ENCODE measurements around the gene SIT1. TPM values are rescaled to one million over a fixed set of nuclear protein-coding genes. Genes with fewer than 3 reads are reported as not detected.

The SIT1 gene
- total RNA-seq, 1 donor from 2014 or later: 3.4 TPM

DNA sequence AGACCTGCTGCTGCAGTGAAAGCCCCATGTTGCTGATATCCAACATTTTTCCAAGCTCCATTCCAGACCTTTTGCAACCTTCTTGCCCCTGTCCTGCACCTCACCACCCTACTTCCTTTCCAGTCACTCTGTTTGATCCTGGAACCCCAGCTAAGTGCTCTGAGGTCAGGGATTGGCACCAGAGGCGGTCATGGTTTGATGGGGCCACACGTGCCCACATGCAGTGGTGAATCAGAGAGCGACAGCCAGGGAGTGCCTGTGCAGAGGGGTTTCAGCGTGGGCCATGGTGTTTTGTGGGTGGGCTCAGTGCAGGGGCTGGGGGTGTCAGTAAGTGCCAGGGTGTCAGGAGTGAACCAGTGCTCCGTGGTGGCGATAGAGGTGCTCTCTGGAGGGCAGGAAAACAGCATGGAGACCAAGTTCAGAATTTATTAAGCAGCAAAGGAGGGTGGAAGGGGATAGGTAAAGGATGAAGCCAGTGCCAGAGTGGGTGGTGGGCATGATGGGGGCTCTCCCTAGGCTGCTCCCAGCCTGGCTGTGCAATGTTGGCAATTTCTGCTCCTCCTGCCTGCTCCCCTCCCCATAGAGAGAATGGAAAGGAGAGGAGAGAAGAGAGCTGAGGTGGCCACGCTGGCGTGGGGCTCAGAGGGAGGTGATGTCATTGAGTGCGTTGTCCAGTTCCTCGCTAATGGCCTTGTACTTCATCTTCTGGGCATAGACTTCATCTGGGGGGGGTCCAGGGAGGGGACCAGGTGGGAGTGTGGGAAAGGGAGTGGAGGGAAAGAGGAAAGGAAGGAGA lies 32.0 kb upstream of the SIT1 start:
- H3K27me3 Mint-ChIP-seq (ENCODE audit: unreplicated experiment): peaks cover 10% of the 10 kb centered on the region
- H3K27ac Mint-ChIP-seq (ENCODE audit: unreplicated experiment): peak overlapping the region; percentile 8
- no peak for DNase-seq
- peaks cover 9% of the 10 kb centered on the region for H3K9me3 Mint-ChIP-seq (ENCODE audit: unreplicated experiment)
- peaks cover 19% of the 10 kb centered on the region for H3K4me1 Mint-ChIP-seq (ENCODE audit: low read depth, unreplicated experiment)
- H3K4me3 Mint-ChIP-seq (ENCODE audit: unreplicated experiment): no peak overlapping the region
- H3K36me3 Mint-ChIP-seq (ENCODE audit: unreplicated experiment): no peaks in the 10 kb centered on the region
- TF ChIP-seq, protein P1, sequence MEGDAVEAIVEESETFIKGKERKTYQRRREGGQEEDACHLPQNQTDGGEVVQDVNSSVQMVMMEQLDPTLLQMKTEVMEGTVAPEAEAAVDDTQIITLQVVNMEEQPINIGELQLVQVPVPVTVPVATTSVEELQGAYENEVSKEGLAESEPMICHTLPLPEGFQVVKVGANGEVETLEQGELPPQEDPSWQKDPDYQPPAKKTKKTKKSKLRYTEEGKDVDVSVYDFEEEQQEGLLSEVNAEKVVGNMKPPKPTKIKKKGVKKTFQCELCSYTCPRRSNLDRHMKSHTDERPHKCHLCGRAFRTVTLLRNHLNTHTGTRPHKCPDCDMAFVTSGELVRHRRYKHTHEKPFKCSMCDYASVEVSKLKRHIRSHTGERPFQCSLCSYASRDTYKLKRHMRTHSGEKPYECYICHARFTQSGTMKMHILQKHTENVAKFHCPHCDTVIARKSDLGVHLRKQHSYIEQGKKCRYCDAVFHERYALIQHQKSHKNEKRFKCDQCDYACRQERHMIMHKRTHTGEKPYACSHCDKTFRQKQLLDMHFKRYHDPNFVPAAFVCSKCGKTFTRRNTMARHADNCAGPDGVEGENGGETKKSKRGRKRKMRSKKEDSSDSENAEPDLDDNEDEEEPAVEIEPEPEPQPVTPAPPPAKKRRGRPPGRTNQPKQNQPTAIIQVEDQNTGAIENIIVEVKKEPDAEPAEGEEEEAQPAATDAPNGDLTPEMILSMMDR (IDR thresholded peaks at IDR 0.05; ENCODE audit: partially characterized antibody, unreplicated experiment): no peak

- no peak overlapping the region for H3K27ac Mint-ChIP-seq (ENCODE audit: unreplicated experiment)
- H3K4me1 Mint-ChIP-seq (ENCODE audit: low read depth, unreplicated experiment): peaks cover 15% of the 10 kb centered on the region
- H3K4me3 Mint-ChIP-seq (ENCODE audit: unreplicated experiment): no peak overlapping the region
- H3K27me3 Mint-ChIP-seq (ENCODE audit: unreplicated experiment): peaks cover 10% of the 10 kb centered on the region
- no peak for DNase-seq
- H3K9me3 Mint-ChIP-seq (ENCODE audit: unreplicated experiment): peaks cover 9% of the 10 kb centered on the region
- no peaks in the 10 kb centered on the region for H3K36me3 Mint-ChIP-seq (ENCODE audit: unreplicated experiment)
- TF ChIP-seq, protein P1 (IDR thresholded peaks at IDR 0.05; ENCODE audit: partially characterized antibody, unreplicated experiment): no peak
Observed at GRCh38 chr9:35682051-35682450, 31.3 kb upstream of the SIT1 start.

DNA sequence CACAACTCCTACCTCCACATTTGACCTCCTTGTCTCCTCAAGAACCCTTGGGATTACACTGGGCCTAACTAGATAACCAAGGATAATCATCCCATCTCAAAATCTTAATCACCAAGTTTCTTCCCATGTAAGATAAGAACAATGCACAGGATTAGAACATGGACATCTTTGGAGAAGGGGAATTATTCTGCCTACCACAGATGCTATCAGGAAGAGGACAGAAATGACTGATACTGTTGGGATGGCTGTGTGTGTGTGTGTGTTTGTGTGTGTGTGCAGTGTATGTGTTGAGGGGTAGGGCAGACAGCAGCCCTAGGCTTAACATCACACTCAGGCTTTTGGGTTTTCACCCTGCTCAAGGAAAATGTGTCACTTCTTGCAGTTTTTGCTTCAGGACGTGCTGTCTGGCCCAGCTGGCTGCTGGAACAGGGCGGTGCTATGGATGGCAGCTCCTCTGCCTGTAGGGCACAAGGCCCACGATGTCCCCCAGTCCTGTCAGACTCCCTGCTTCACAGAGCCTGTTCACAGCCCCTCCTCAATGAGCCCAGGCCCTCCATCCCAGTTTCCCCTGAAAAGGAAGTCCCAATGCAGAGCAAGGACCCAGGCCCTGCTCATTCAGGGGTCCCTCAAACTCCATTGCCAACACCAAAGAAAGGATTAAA lies 30.7 kb upstream of the SIT1 start:
- no peak overlapping the region for H3K27ac Mint-ChIP-seq (ENCODE audit: unreplicated experiment)
- TF ChIP-seq, protein P1 (IDR thresholded peaks at IDR 0.05; ENCODE audit: partially characterized antibody, unreplicated experiment): no peak
- peaks cover 9% of the 10 kb centered on the region for H3K9me3 Mint-ChIP-seq (ENCODE audit: unreplicated experiment)
- H3K27me3 Mint-ChIP-seq (ENCODE audit: unreplicated experiment): peaks cover 10% of the 10 kb centered on the region
- no peak for DNase-seq
- peaks cover 9% of the 10 kb centered on the region for H3K4me1 Mint-ChIP-seq (ENCODE audit: low read depth, unreplicated experiment)
- no peaks in the 10 kb centered on the region for H3K36me3 Mint-ChIP-seq (ENCODE audit: unreplicated experiment)
- no peak overlapping the region for H3K4me3 Mint-ChIP-seq (ENCODE audit: unreplicated experiment)

GRCh38 chr9:35680331-35681105 lies 29.8 kb upstream of the SIT1 start:
- TF ChIP-seq, protein P1 (IDR thresholded peaks at IDR 0.05; ENCODE audit: partially characterized antibody, unreplicated experiment): no peak
- Mint-ChIP-seq H3K27me3 (ENCODE audit: unreplicated experiment) (peaks cover 10% of the 10 kb centered on the region), H3K4me1 (ENCODE audit: low read depth, unreplicated experiment) (peaks cover 8% of the 10 kb centered on the region), H3K4me3 (ENCODE audit: unreplicated experiment) (no peak overlapping the region), H3K36me3 (ENCODE audit: unreplicated experiment) (no peaks in the 10 kb centered on the region), H3K27ac (ENCODE audit: unreplicated experiment) (no peak overlapping the region), H3K9me3 (ENCODE audit: unreplicated experiment) (peaks cover 7% of the 10 kb centered on the region)
- DNase-seq: no peak
